ENCODE measurements around the gene FIGNL1.

DNA sequence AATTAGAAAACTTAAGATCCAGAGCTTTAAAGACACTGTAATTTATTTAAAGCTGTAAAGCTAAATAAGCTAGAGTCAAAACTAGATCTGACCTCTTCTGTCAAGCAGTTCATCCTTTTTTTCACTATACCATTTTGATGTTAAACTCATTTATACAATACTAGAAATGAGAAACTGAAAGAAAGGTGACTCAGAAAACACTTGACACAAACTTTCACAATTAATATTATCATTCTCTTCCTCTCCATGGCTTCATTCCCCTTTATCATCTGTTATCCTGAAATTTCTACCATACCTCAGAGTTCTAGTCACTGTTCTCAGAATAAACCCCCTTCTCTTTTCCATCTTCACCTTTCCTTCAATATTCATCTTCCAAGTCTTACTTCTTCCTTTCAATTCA, 1.3 kb downstream of the FIGNL1 start:
- TF ChIP-seq, protein P1, sequence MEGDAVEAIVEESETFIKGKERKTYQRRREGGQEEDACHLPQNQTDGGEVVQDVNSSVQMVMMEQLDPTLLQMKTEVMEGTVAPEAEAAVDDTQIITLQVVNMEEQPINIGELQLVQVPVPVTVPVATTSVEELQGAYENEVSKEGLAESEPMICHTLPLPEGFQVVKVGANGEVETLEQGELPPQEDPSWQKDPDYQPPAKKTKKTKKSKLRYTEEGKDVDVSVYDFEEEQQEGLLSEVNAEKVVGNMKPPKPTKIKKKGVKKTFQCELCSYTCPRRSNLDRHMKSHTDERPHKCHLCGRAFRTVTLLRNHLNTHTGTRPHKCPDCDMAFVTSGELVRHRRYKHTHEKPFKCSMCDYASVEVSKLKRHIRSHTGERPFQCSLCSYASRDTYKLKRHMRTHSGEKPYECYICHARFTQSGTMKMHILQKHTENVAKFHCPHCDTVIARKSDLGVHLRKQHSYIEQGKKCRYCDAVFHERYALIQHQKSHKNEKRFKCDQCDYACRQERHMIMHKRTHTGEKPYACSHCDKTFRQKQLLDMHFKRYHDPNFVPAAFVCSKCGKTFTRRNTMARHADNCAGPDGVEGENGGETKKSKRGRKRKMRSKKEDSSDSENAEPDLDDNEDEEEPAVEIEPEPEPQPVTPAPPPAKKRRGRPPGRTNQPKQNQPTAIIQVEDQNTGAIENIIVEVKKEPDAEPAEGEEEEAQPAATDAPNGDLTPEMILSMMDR (IDR thresholded peaks at IDR 0.05): no peak
- no peak for TF ChIP-seq EZH2 (IDR thresholded peaks at IDR 0.05)
